Natural killer cell (primary cell): ENCODE data around the gene CEP135. TPM values are rescaled to one million over a fixed set of nuclear protein-coding genes. Genes with fewer than 3 reads are reported as not detected.

Experiments used
- ATAC-seq, 3 donors: fragments of 150-1000 bp in 2 of 3; fragments of 200-7000 bp in 1 of 3; cut with Tn5 transposase; 1 replicate in 1 of 3; 2 replicates in 2 of 3; pipeline ENCODE4 v1.10.0; 2021; ENCODE audit warnings: mild to moderate bottlenecking in 2 of 3, moderate library complexity in 2 of 3
- DNase-seq, 2 donors: peaks; one replicate each; pipeline versions ENCODE4 v3.0.0 to v3.0.0-alpha.2; 2013 to 2021; ENCODE audit warnings: mixed read lengths in 1 of 2
- H3K27ac ChIP-seq: one replicate; pipeline ENCODE4 v1.5.1; 2013; ENCODE audit warnings: mild to moderate bottlenecking, low read length
- H3K27me3 ChIP-seq: one replicate; pipeline ENCODE4 v1.6.1; 2013; ENCODE audit warnings: low read length; ENCODE audit not compliant: control insufficient read depth, insufficient read depth
- H3K36me3 ChIP-seq: one replicate; pipeline ENCODE4 v1.6.1; 2013; ENCODE audit warnings: low read length; ENCODE audit not compliant: control insufficient read depth, insufficient read depth
- H3K4me1 ChIP-seq: one replicate; pipeline ENCODE4 v1.6.1; 2013; ENCODE audit warnings: low read length; ENCODE audit not compliant: control insufficient read depth, insufficient read depth
- H3K4me3 ChIP-seq: one replicate; pipeline ENCODE4 v1.5.1; 2013; ENCODE audit warnings: low read length
- H3K9me3 ChIP-seq: one replicate; pipeline ENCODE4 v1.6.1; 2013; ENCODE audit warnings: low read length; ENCODE audit not compliant: control insufficient read depth, insufficient read depth
- H3K27ac Mint-ChIP-seq, 2 donors: one replicate each; pipeline ENCODE4 v1.8.0; 2022; ENCODE audit warnings: mild to moderate bottlenecking in 2 of 2, mixed read lengths in 2 of 2, moderate library complexity in 1 of 2
- H3K27me3 Mint-ChIP-seq, 2 donors: one replicate each; pipeline ENCODE4 v1.8.0; 2022; ENCODE audit warnings: low read depth in 2 of 2, mixed read lengths in 2 of 2
- H3K36me3 Mint-ChIP-seq: one replicate; pipeline ENCODE4 v1.8.0; 2022; ENCODE audit warnings: mixed read lengths
- H3K4me1 Mint-ChIP-seq, 2 donors: one replicate each; pipeline ENCODE4 v1.8.0; 2022; ENCODE audit warnings: mixed read lengths in 2 of 2
- H3K4me3 Mint-ChIP-seq: one replicate; pipeline ENCODE4 v1.8.0; 2022; ENCODE audit warnings: mild to moderate bottlenecking, moderate library complexity, mixed read lengths
- H3K9me3 Mint-ChIP-seq, 2 donors: one replicate each; pipeline ENCODE4 v1.8.0; 2022; ENCODE audit warnings: mixed read lengths in 2 of 2
- CTCF ChIP-seq: fragments of 200-600 bp; IDR thresholded peaks from one replicate; pipeline ENCODE4 v1.8.0; 2022; ENCODE audit warnings: antibody characterized with exemption
- WGBS: methylation state at CpG from one replicate; pipeline ENCODE4 v1.1.7; 2013; ENCODE audit warnings: missing lambda C conversion rate; ENCODE audit not compliant: insufficient coverage; 5-methylcytosine and 5-hydroxymethylcytosine counted together
- intact Hi-C: fragments of 100-400 bp; cut with micrococcal nuclease; formaldehyde crosslinking; loops from one replicate; pipeline ENCODE4 v1.14.2; 2022
- total RNA-seq, 4 donors: library from RNA; stranded (reverse); fragments of 120-200 nt in 1 of 4; gene quantifications; one replicate each; pipeline versions ENCODE4 v1.2.3 to v1.2.4, GENCODE V29; 2013 to 2022

The CEP135 gene
- total RNA-seq, 3 donors from 2014 or later (not counting 1 experiment from before 2014, with no cell fraction given) = 18.7 to 24.4 (median 19.9) TPM

GRCh38 chr4:55947912-55948725 lies 626 bp upstream of the CEP135 start:
- peaks cover 25 to 26% of the 10 kb centered on the region in 2 donors for H3K4me1 Mint-ChIP-seq
- H3K36me3 ChIP-seq = peaks cover 9% of the 10 kb centered on the region
- 0% methylated on average over 15 of the region's 19 CpGs for WGBS
- DNase-seq (peak in 1 of 2 donors; percentile 89), ATAC-seq (peak; percentile 16 to 30 (median 19))
- H3K27me3 Mint-ChIP-seq = no peaks in the 10 kb centered on the region
- intact Hi-C loops = loop anchor here (1.0 to 2.0 kb wide), 4 partner anchors 353 to 889 kb away; partner anchors contain the start of genes AASDH and PPAT
- peak overlapping the region; percentile 95 to 98 for H3K27ac Mint-ChIP-seq
- peak overlapping the region; percentile 95 for H3K4me3 Mint-ChIP-seq
- no peaks in the 10 kb centered on the region for H3K9me3 ChIP-seq
- no peaks in the 10 kb centered on the region for H3K9me3 Mint-ChIP-seq
- H3K4me1 ChIP-seq = peaks cover 19% of the 10 kb centered on the region
- no peaks in the 10 kb centered on the region for H3K36me3 Mint-ChIP-seq
- H3K4me3 ChIP-seq = peak overlapping the region; percentile 87
- no peak for TF ChIP-seq CTCF
- H3K27me3 ChIP-seq = no peaks in the 10 kb centered on the region
- H3K27ac ChIP-seq = peak overlapping the region; percentile 98

- Histone ChIP-seq H3K9me3 (no peaks in the 10 kb centered on the region), H3K36me3 (peaks cover 14% of the 10 kb centered on the region), H3K4me1 (peaks cover 19% of the 10 kb centered on the region), H3K4me3 (peak overlapping the region; percentile 87), H3K27ac (peak overlapping the region; percentile 98), H3K27me3 (no peaks in the 10 kb centered on the region)
- H3K27ac Mint-ChIP-seq = peak overlapping the region; percentile 95 to 98
- DNase-seq (no peak), ATAC-seq (no peak)
- intact Hi-C loops = loop anchor here (2.0 kb wide), 3 partner anchors 351 to 887 kb away; partner anchors contain the start of gene PPAT
- peaks cover 7% of the 10 kb centered on the region for H3K36me3 Mint-ChIP-seq
- H3K4me3 Mint-ChIP-seq = peak overlapping the region; percentile 95
- TF ChIP-seq CTCF = no peak
- H3K4me1 Mint-ChIP-seq = peaks cover 25 to 26% of the 10 kb centered on the region in 2 donors
- H3K27me3 Mint-ChIP-seq = no peaks in the 10 kb centered on the region
- WGBS = no CpG with 5 or more reads among the region's 3 CpGs
- H3K9me3 Mint-ChIP-seq = no peaks in the 10 kb centered on the region
These were observed 697 bp downstream of the CEP135 start for GRCh38 chr4:55949482-55949802.

- no peaks in the 10 kb centered on the region for H3K27me3 ChIP-seq
- 100% methylated on average over 2 of the region's 5 CpGs for WGBS
- no peaks in the 10 kb centered on the region for H3K9me3 ChIP-seq
- Mint-ChIP-seq H3K27me3 (no peaks in the 10 kb centered on the region), H3K36me3 (peaks cover 7% of the 10 kb centered on the region), H3K9me3 (no peaks in the 10 kb centered on the region), H3K4me1 (peaks cover 26 to 29% of the 10 kb centered on the region in 2 donors), H3K27ac (peak overlapping the region in 1 of 2 donors; percentile 95), H3K4me3 (peak overlapping the region; percentile 32)
- DNase-seq = no peak
- H3K4me1 ChIP-seq = peaks cover 19% of the 10 kb centered on the region
- no peak overlapping the region for H3K4me3 ChIP-seq
- intact Hi-C loops = no loop called here
- no peak for TF ChIP-seq CTCF
- peaks cover 24% of the 10 kb centered on the region for H3K36me3 ChIP-seq
- H3K27ac ChIP-seq = no peak overlapping the region
- no peak for ATAC-seq
These were observed 2.6 kb downstream of the CEP135 start for GRCh38 chr4:55951191-55951922.
